Loucy (cell line): ENCODE data around the gene TRIP13.
"Not testable (repeated sequence)": the region's sequence is repeated elsewhere in the genome, so short reads cannot be mapped to it uniquely, and the experiment has no call there.

Experiments used
- CTCF ChIP-seq: fragments of 200-600 bp; sonication (generic); conservative IDR thresholded peaks from 2 replicates; pipeline ENCODE4 v1.5.1; 2014; ENCODE audit warnings: mild to moderate bottlenecking, antibody characterized with exemption, low read length
- EZH2phosphoT487 ChIP-seq: fragments of 200-600 bp; IDR thresholded peaks from 2 replicates; pipeline ENCODE4 v1.6.1; 2018; ENCODE audit warnings: antibody characterized with exemption, mild to moderate bottlenecking, moderate library complexity, borderline replicate concordance

GRCh38 chr5:853416-854090 lies 39.1 kb upstream of the TRIP13 start:
- not testable (repeated sequence) for TF ChIP-seq CTCF, EZH2phosphoT487
